Measurements from ENCODE around the gene NUP210. TPM values are rescaled to one million over a fixed set of nuclear protein-coding genes. Genes with fewer than 3 reads are reported as not detected.
A peak's percentile ranks its signal among the peaks of the same experiment; 100 is the strongest.

NUP210 gene
- total and polyA plus RNA-seq, 2 of the 13 experiments (the other 11 are each of a cell fraction or from before 2014, with no cell fraction given) = 31.6 to 35.2 TPM

GRCh38 chr3:13278783-13279531, 141.2 kb downstream of the NUP210 start:
- FAIRE-seq = no peak
- Histone ChIP-seq H3K9me3 (ENCODE audit: low read length) (no peaks in the 10 kb centered on the region), H3K4me1 (ENCODE audit: insufficient read depth, low read length) (peaks cover 48% of the 10 kb centered on the region), H3K9ac (ENCODE audit: insufficient read depth, low read depth, low read length) (no peak overlapping the region), H3K36me3 (replicated peaks in 1 of 2; ENCODE audit: control insufficient read depth in 1 of 2, insufficient read depth in 2 of 2, low read length in 2 of 2) (peaks cover 0 to 9% of the 10 kb centered on the region in 2 experiments; a peak in 2 of 5 replicates), H3K27ac (ENCODE audit: extremely low read length, insufficient read depth, low read length) (no peak overlapping the region), H2AFZ (ENCODE audit: low read length) (no peak overlapping the region), H3K4me2 (ENCODE audit: low read depth, low read length) (no peak overlapping the region), H3K27me3 (ENCODE audit: control insufficient read depth in 1 of 2, insufficient read depth in 2 of 2, low read length in 2 of 2) (no peaks in the 10 kb centered on the region; a peak in 1 of 5 replicates), H3K79me2 (ENCODE audit: insufficient read depth, low read length) (peaks cover 56% of the 10 kb centered on the region), H4K20me1 (ENCODE audit: insufficient read depth, low read length) (peaks cover 2% of the 10 kb centered on the region; the same call in 1 of the 2 replicates), H3K4me3 (replicated peaks in 1 of 3; ENCODE audit: insufficient read depth in 1 of 3, low read depth in 2 of 3, low read length in 3 of 3) (no peak overlapping the region)
- ChIA-PET CTCF (ENCODE audit: low intra/inter-chr PET ratio, low total read pairs) (no interaction called here), POLR2A (interaction anchor here (2.0 kb wide), 1 partner anchor 15 kb away, joined by 6 read pairs; no protein-coding TSS in a partner anchor)
- in situ Hi-C loops (cut with HindIII; ENCODE audit: extremely low pct_ligation_motif_present, low pct_unique_long_range_greater_than_20kb) (no loop called here), intact Hi-C loops (cut with micrococcal nuclease; ENCODE audit: unreplicated experiment) (no loop called here)
- BruUV-seq (replicated peaks) = no TSS peak
- 94% methylated on average over 7 of the region's 9 CpGs for WGBS (ENCODE audit: low lambda C conversion rate)
- TF ChIP-seq NR2F1 (CRISPR knock-in tag; IDR thresholded peaks at IDR 0.05) (no peak), PRDM15 (CRISPR knock-in tag; IDR thresholded peaks at IDR 0.05) (no peak), SOX5 (CRISPR knock-in tag; IDR thresholded peaks at IDR 0.05; ENCODE audit: borderline replicate concordance) (no peak), ZNF629 (CRISPR knock-in tag; conservative IDR thresholded peaks at IDR 0.05) (peak; percentile 78), ZNF776 (CRISPR knock-in tag; IDR thresholded peaks at IDR 0.05) (no peak), ZBTB1 (CRISPR knock-in tag; IDR thresholded peaks at IDR 0.05; ENCODE audit: borderline replicate concordance) (no peak), PLSCR1 (CRISPR knock-in tag; IDR thresholded peaks at IDR 0.05; ENCODE audit: borderline replicate concordance) (no peak)
- no peak for ATAC-seq
- DNase-seq (ENCODE audit: low spot score) = no peak

Measured in HepG2 (cell line).